WTC11 (cell line): ENCODE measurements around the gene CEP70. TPM values are rescaled to one million over a fixed set of nuclear protein-coding genes. Genes with fewer than 3 reads are reported as not detected.

ENCODE experiments used
- ATAC-seq: fragments of 200-7000 bp; cut with Tn5 transposase; 2 replicates; pipeline ENCODE4 v1.10.0; 2021; ENCODE audit warnings: mild to moderate bottlenecking, moderate library complexity
- CTCF ChIA-PET: fragments of 300-600 bp; sonication (Branson Sonifier 250); formaldehyde crosslinking; loops from one replicate; lab custom pipeline; 2021; ENCODE audit warnings: antibody characterized with exemption; lab: Charles Lee
- POLR2A ChIA-PET: fragments of 350-600 bp; sonication (Branson Sonifier 250); formaldehyde crosslinking; loops from one replicate; lab custom pipeline; 2021; ENCODE audit warnings: antibody characterized with exemption; lab: Charles Lee
- DNase-seq: peaks from one replicate; pipeline ENCODE4 v3.0.0; 2021; ENCODE audit warnings: low spot score
- H3K27ac Mint-ChIP-seq: 2 replicates; pipeline ENCODE4 v1.8.0; 2021; ENCODE audit warnings: mixed read lengths
- H3K27me3 Mint-ChIP-seq: 2 replicates; pipeline ENCODE4 v1.8.0; 2021; ENCODE audit warnings: low read depth, mild to moderate bottlenecking, moderate library complexity, mixed read lengths
- H3K36me3 Mint-ChIP-seq: 2 replicates; pipeline ENCODE4 v1.8.0; 2021; ENCODE audit warnings: mixed read lengths
- H3K4me1 Mint-ChIP-seq: 2 replicates; pipeline ENCODE4 v1.8.0; 2022; ENCODE audit warnings: mixed read lengths
- H3K4me3 Mint-ChIP-seq: 2 replicates; pipeline ENCODE4 v1.8.0; 2021; ENCODE audit warnings: mild to moderate bottlenecking, moderate library complexity, mixed read lengths
- H3K9me3 Mint-ChIP-seq: 2 replicates; pipeline ENCODE4 v1.8.0; 2021; ENCODE audit warnings: mixed read lengths
- CBFB ChIP-seq: sonication (generic); formaldehyde crosslinking; IDR thresholded peaks from 2 replicates; pipeline ENCODE4 v1.8.1; 2022; ENCODE audit warnings: mild to moderate bottlenecking, low read depth, missing genetic modification reagents
- CREB1 ChIP-seq: sonication (generic); formaldehyde crosslinking; IDR thresholded peaks from 2 replicates; pipeline ENCODE4 v1.8.0; 2023; ENCODE audit warnings: mild to moderate bottlenecking, missing genetic modification reagents
- FOXJ3 ChIP-seq: sonication (generic); formaldehyde crosslinking; IDR thresholded peaks from 2 replicates; pipeline ENCODE4 v1.9.0; 2021; ENCODE audit warnings: missing genetic modification reagents, mild to moderate bottlenecking, borderline replicate concordance
- FOXP4 ChIP-seq: sonication (generic); formaldehyde crosslinking; IDR thresholded peaks from 2 replicates; pipeline ENCODE4 v1.8.0; 2022; ENCODE audit warnings: mild to moderate bottlenecking, missing genetic modification reagents
- GABPB1 ChIP-seq: sonication (generic); formaldehyde crosslinking; IDR thresholded peaks from 2 replicates; pipeline ENCODE4 v1.8.1; 2023; ENCODE audit warnings: mild to moderate bottlenecking, missing genetic modification reagents
- GTF2I ChIP-seq: fragments of 250-450 bp; sonication (Bioruptor Pico); conservative IDR thresholded peaks from 2 replicates; pipeline ENCODE4 v1.4.0; 2021; ENCODE audit warnings: mild to moderate bottlenecking
- NFE2L1 ChIP-seq: sonication (generic); formaldehyde crosslinking; IDR thresholded peaks from 2 replicates; pipeline ENCODE4 v1.8.1; 2023; ENCODE audit warnings: missing genetic modification reagents
- NR3C1 ChIP-seq: sonication (generic); formaldehyde crosslinking; conservative IDR thresholded peaks from 2 replicates; pipeline ENCODE4 v1.8.1; 2023; ENCODE audit warnings: low read depth, mild to moderate bottlenecking, missing genetic modification reagents
- PRRX2 ChIP-seq: fragments of 250-450 bp; sonication (Bioruptor Pico); IDR thresholded peaks from 2 replicates; pipeline ENCODE4 v1.8.0; 2021; ENCODE audit warnings: mild to moderate bottlenecking
- RELA ChIP-seq: sonication (generic); formaldehyde crosslinking; IDR thresholded peaks from 2 replicates; pipeline ENCODE4 v1.8.1; 2022; ENCODE audit warnings: missing genetic modification reagents, mild to moderate bottlenecking, borderline replicate concordance
- SMAD3 ChIP-seq: sonication (generic); formaldehyde crosslinking; IDR thresholded peaks from 2 replicates; pipeline ENCODE4 v1.8.0; 2022; ENCODE audit warnings: missing genetic modification reagents, mild to moderate bottlenecking, borderline replicate concordance
- SP1 ChIP-seq: sonication (generic); formaldehyde crosslinking; conservative IDR thresholded peaks from 2 replicates; pipeline ENCODE4 v1.8.1; 2022; ENCODE audit warnings: missing genetic modification reagents
- TCF7 ChIP-seq: sonication (generic); formaldehyde crosslinking; IDR thresholded peaks from 2 replicates; pipeline ENCODE4 v1.8.0; 2022; ENCODE audit warnings: mild to moderate bottlenecking, low read depth, missing genetic modification reagents, moderate library complexity
- ZBTB43 ChIP-seq: sonication (generic); formaldehyde crosslinking; IDR thresholded peaks from 2 replicates; pipeline ENCODE4 v1.8.1; 2023; ENCODE audit warnings: mild to moderate bottlenecking, missing genetic modification reagents
- ZMAT4 ChIP-seq: fragments of 250-450 bp; sonication (Bioruptor Pico); IDR thresholded peaks from 2 replicates; pipeline ENCODE4 v1.9.0; 2021; ENCODE audit warnings: mild to moderate bottlenecking
- ZNF121 ChIP-seq: sonication (generic); formaldehyde crosslinking; IDR thresholded peaks from 2 replicates; pipeline ENCODE4 v1.8.0; 2023; ENCODE audit warnings: missing genetic modification reagents
- ZNF263 ChIP-seq: sonication (generic); formaldehyde crosslinking; IDR thresholded peaks from 2 replicates; pipeline ENCODE4 v1.8.1; 2022; ENCODE audit warnings: low read depth, mild to moderate bottlenecking, moderate library complexity, missing genetic modification reagents
- ZNF317 ChIP-seq: sonication (generic); formaldehyde crosslinking; IDR thresholded peaks from 2 replicates; pipeline ENCODE4 v1.8.1; 2023; ENCODE audit warnings: low read depth, mild to moderate bottlenecking, moderate library complexity, missing genetic modification reagents, borderline replicate concordance
- ZNF416 ChIP-seq: fragments of 250-450 bp; sonication (Bioruptor Pico); IDR thresholded peaks from 2 replicates; pipeline ENCODE4 v1.9.0; 2021; ENCODE audit warnings: mild to moderate bottlenecking, inconsistent platforms
- ZNF423 ChIP-seq: fragments of 250-450 bp; sonication (Bioruptor Pico); IDR thresholded peaks from 2 replicates; pipeline ENCODE4 v2.1.2; 2022; ENCODE audit warnings: mild to moderate bottlenecking, moderate library complexity
- ZNF512 ChIP-seq: sonication (generic); formaldehyde crosslinking; IDR thresholded peaks from 2 replicates; pipeline ENCODE4 v1.8.1; 2022; ENCODE audit warnings: missing genetic modification reagents, borderline replicate concordance
- ZNF671 ChIP-seq: fragments of 250-450 bp; sonication (Bioruptor Pico); IDR thresholded peaks from 2 replicates; pipeline ENCODE4 v1.8.0; 2021; ENCODE audit warnings: mild to moderate bottlenecking
- ZSCAN18 ChIP-seq: fragments of 250-450 bp; sonication (Bioruptor Pico); IDR thresholded peaks from 2 replicates; pipeline ENCODE4 v2.1.2; 2022; ENCODE audit warnings: mild to moderate bottlenecking, moderate library complexity
- total RNA-seq: library from RNA; stranded (reverse); gene quantifications from 3 replicates; pipeline ENCODE4 v1.2.3, GENCODE V29; 2021
- TF ChIP-seq, protein P1 (sequence below): sonication (generic); formaldehyde crosslinking; IDR thresholded peaks from 2 replicates; pipeline ENCODE4 v1.8.1; 2022; ENCODE audit warnings: low read depth, missing genetic modification reagents, borderline replicate concordance
- TF ChIP-seq, protein P2 (sequence below): sonication (generic); formaldehyde crosslinking; IDR thresholded peaks from 2 replicates; pipeline ENCODE4 v1.8.0; 2023; ENCODE audit warnings: missing genetic modification reagents

The CEP70 gene
- total RNA-seq, 1 experiment from 2014 or later, result 27.2 TPM

GRCh38 chr3:138509586-138509985, 84.5 kb downstream of the CEP70 start:
- Mint-ChIP-seq H3K9me3 (no peaks in the 10 kb centered on the region), H3K4me3 (no peak overlapping the region), H3K27ac (peak overlapping the region; percentile 10; the same call in 1 of the 2 replicates), H3K36me3 (0 out of 2 replicates have a peak, but pooled peaks cover 2% of the 10 kb centered on the region), H3K4me1 (peaks cover 10% of the 10 kb centered on the region), H3K27me3 (no peaks in the 10 kb centered on the region)
- ATAC-seq, result no peak
- ChIA-PET CTCF (no interaction called here), POLR2A (no interaction called here)
- TF ChIP-seq ZSCAN18 (CRISPR knock-in tag) (no peak), ZNF317 (no peak), RELA (CRISPR knock-in tag) (no peak), ZNF671 (CRISPR knock-in tag) (no peak), GABPB1 (CRISPR knock-in tag) (no peak), GTF2I (CRISPR knock-in tag) (no peak), ZNF423 (CRISPR knock-in tag) (no peak), NR3C1 (CRISPR knock-in tag) (no peak), ZNF121 (no peak), TCF7 (CRISPR knock-in tag) (no peak), PRRX2 (CRISPR knock-in tag) (no peak), CREB1 (CRISPR knock-in tag) (no peak), NFE2L1 (CRISPR knock-in tag) (no peak)
- TF ChIP-seq, protein P1, sequence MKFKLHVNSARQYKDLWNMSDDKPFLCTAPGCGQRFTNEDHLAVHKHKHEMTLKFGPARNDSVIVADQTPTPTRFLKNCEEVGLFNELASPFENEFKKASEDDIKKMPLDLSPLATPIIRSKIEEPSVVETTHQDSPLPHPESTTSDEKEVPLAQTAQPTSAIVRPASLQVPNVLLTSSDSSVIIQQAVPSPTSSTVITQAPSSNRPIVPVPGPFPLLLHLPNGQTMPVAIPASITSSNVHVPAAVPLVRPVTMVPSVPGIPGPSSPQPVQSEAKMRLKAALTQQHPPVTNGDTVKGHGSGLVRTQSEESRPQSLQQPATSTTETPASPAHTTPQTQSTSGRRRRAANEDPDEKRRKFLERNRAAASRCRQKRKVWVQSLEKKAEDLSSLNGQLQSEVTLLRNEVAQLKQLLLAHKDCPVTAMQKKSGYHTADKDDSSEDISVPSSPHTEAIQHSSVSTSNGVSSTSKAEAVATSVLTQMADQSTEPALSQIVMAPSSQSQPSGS, result no peak
- TF ChIP-seq, protein P2, sequence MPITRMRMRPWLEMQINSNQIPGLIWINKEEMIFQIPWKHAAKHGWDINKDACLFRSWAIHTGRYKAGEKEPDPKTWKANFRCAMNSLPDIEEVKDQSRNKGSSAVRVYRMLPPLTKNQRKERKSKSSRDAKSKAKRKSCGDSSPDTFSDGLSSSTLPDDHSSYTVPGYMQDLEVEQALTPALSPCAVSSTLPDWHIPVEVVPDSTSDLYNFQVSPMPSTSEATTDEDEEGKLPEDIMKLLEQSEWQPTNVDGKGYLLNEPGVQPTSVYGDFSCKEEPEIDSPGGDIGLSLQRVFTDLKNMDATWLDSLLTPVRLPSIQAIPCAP, result no peak
- no peak for DNase-seq

DNA sequence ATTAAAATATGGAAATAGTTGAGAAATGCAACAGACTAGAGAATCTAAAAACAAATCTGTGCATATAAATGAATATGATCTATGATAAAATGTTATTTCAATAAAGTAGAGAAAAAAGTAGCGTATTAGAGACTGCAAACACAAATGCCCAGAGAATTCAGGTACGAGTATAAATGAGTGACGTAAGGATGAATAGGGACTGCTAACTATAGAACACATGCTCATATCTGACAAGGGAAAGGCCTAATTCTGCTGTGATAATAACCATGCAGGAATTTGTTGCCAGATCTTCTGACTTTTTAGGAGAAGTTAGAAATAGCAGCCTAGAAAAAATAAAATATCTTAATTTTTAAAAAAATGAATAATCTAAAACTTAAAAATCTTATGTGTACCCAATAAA, 86.5 kb downstream of the CEP70 start:
- Mint-ChIP-seq H3K4me3 (no peak overlapping the region), H3K9me3 (no peaks in the 10 kb centered on the region), H3K4me1 (peaks cover 7% of the 10 kb centered on the region), H3K27ac (no peak overlapping the region), H3K36me3 (0 out of 2 replicates have a peak, but pooled peaks cover 2% of the 10 kb centered on the region), H3K27me3 (no peaks in the 10 kb centered on the region)
- ATAC-seq (no peak), DNase-seq (no peak)
- ChIA-PET POLR2A (no interaction called here), CTCF (no interaction called here)
- TF ChIP-seq CBFB (CRISPR knock-in tag) (no peak), FOXJ3 (CRISPR knock-in tag) (no peak), FOXP4 (CRISPR knock-in tag) (no peak), ZNF263 (CRISPR knock-in tag) (no peak), SP1 (CRISPR knock-in tag) (no peak), ZNF416 (no peak), ZNF512 (CRISPR knock-in tag) (no peak), ZMAT4 (CRISPR knock-in tag) (no peak), SMAD3 (CRISPR knock-in tag) (no peak), ZBTB43 (no peak)
- TF ChIP-seq, protein P1, result no peak
- TF ChIP-seq, protein P2, result no peak
